Measurements from ENCODE around the gene CPA5.
"Not testable (repeated sequence)": the region's sequence is repeated elsewhere in the genome, so short reads cannot be mapped to it uniquely, and the experiment has no call there.

GRCh38 chr7:130321542-130322229 is 22.9 kb upstream of the CPA5 start:
- TF ChIP-seq AFF1 (IDR thresholded peaks at IDR 0.05; ENCODE audit: low read depth in 1 of 2, partially characterized antibody in 2 of 2); ZNF121 (CRISPR knock-in tag; conservative IDR thresholded peaks at IDR 0.05); ZNF766 (CRISPR knock-in tag; conservative IDR thresholded peaks at IDR 0.05); RNF2 (IDR thresholded peaks at IDR 0.05): not testable (repeated sequence)

Data from K562 (cell line).